SU-DHL-6 (cell line): ENCODE results near the gene TBX5.

Source experiments
- EZH2phosphoT487 ChIP-seq: fragments of 200-600 bp; sonication (generic), shearing (Covaris generic); conservative IDR thresholded peaks from 2 replicates; pipeline ENCODE4 v1.6.1; 2018; ENCODE audit warnings: mild to moderate bottlenecking, antibody characterized with exemption, low read length, moderate library complexity, mixed read lengths
- TF ChIP-seq, protein P1 (sequence below): fragments of 200-600 bp; sonication (generic); IDR thresholded peaks from one replicate; pipeline ENCODE4 v1.5.1; 2017; ENCODE audit warnings: antibody characterized with exemption, mild to moderate bottlenecking, low read length, moderate library complexity; ENCODE audit not compliant: insufficient read depth, poor library complexity, severe bottlenecking

DNA sequence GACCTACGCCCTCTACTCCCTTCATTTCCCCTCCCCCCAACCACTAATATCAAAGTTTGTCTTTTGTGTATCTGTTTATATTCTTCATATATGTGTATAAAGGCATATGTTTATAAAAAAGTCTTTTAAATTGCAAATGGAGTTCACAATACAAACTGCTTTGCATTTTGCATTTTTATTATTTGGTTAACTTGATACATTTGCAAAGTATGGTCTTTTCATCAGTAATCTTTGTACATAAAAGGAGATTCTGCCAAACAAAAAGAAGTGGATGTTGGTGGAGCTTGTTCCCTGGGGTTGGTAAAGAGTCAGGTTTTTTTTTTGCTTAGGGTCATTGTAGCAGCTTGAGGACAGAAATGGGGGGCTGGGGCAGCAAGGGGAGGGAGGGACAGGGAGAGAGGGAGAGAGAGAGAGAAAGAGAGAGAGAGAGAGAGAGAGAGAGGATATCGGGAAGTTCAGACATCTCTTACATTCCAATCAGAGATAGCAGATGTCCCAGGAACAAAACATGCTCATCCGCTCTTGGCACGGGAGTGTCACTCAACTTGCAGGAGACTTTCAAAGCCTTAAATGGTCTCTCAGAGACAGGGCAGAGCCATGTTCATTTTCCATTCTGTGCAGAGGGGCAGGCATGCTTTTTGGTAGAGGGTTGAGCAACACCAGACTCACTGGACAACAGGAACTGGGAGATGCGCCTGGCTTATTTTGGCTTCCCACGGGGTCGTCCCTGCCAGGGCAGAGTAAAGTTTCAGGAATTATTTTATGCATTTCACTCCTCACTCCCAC lies 44.8 kb upstream of the TBX5 start:
- TF ChIP-seq, protein P1, sequence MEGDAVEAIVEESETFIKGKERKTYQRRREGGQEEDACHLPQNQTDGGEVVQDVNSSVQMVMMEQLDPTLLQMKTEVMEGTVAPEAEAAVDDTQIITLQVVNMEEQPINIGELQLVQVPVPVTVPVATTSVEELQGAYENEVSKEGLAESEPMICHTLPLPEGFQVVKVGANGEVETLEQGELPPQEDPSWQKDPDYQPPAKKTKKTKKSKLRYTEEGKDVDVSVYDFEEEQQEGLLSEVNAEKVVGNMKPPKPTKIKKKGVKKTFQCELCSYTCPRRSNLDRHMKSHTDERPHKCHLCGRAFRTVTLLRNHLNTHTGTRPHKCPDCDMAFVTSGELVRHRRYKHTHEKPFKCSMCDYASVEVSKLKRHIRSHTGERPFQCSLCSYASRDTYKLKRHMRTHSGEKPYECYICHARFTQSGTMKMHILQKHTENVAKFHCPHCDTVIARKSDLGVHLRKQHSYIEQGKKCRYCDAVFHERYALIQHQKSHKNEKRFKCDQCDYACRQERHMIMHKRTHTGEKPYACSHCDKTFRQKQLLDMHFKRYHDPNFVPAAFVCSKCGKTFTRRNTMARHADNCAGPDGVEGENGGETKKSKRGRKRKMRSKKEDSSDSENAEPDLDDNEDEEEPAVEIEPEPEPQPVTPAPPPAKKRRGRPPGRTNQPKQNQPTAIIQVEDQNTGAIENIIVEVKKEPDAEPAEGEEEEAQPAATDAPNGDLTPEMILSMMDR: no peak
- TF ChIP-seq EZH2phosphoT487: no peak
